ENCODE measurements around the gene RPGRIP1L. TPM values are rescaled to one million over a fixed set of nuclear protein-coding genes. Genes with fewer than 3 reads are reported as not detected.

RPGRIP1L gene
- 1.7 TPM for total RNA-seq
- long read RNA-seq, full-length matches to known transcripts: 2 of 4 reads
- long read RNA-seq, partial matches to known transcripts: 0 of 4 reads
- long read RNA-seq, other reads (novel, unspliced or antisense): 2 of 4 reads

DNA sequence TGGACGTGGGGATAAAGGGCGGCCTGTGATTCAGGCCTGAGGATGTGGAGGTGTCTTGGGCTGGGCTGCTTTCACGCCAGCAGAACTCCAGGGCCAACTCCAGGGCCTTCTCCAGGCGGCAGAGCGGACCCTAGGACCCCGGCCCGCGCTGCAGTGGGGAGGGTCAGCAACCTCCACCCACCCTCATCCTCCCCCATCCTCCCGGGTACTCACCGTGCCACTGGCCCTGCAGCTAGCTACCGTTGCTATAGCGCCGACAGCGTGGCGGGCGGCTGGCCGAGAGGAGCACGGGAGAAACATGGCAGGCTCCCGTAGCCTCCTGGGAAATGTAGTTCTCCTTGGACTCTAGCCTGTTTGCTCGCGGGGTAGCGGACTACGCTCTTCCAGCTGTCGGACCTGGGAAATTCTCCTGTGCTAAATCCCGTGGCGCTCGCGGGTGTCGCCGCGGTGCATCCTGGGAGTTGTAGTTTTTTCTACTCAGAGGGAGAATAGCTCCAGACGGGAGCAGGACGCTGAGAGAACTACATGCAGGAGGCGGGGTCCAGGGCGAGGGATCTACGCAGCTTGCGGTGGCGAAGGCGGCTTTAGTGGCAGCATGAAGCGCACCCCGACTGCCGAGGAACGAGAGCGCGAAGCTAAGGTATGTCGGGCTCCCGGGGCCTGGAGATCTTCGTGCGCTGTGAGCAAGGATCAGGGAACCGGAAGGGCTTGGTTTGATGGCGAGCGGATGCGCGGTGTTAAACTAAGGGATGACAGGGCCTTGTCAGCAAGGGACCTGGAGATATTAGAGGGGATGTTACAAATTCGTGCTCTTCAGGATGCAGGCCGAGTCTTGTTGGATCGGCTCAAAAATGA, at the start of gene RPGRIP1L, which contains the start of gene FTO:
TSS of gene RPGRIP1L (minus strand) at position 270 of the 855 bp plus-strand sequence. CDS start 3,136 bp downstream, outside the sequence.
TSS of gene FTO (plus strand) at position 567 of the 855 bp plus-strand sequence.
- H3K36me3 ChIP-seq: no peaks in the 10 kb centered on the region
- H3K9me3 ChIP-seq (replicated peaks): no peaks in the 10 kb centered on the region
- H3K27me3 ChIP-seq (ENCODE audit: low read depth): no peaks in the 10 kb centered on the region
- DNase-seq: peak; percentile 98
- intact Hi-C loops (cut with micrococcal nuclease): no loop called here
- H3K4me1 ChIP-seq: peaks cover 27% of the 10 kb centered on the region
- TF ChIP-seq, protein P1, sequence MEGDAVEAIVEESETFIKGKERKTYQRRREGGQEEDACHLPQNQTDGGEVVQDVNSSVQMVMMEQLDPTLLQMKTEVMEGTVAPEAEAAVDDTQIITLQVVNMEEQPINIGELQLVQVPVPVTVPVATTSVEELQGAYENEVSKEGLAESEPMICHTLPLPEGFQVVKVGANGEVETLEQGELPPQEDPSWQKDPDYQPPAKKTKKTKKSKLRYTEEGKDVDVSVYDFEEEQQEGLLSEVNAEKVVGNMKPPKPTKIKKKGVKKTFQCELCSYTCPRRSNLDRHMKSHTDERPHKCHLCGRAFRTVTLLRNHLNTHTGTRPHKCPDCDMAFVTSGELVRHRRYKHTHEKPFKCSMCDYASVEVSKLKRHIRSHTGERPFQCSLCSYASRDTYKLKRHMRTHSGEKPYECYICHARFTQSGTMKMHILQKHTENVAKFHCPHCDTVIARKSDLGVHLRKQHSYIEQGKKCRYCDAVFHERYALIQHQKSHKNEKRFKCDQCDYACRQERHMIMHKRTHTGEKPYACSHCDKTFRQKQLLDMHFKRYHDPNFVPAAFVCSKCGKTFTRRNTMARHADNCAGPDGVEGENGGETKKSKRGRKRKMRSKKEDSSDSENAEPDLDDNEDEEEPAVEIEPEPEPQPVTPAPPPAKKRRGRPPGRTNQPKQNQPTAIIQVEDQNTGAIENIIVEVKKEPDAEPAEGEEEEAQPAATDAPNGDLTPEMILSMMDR (IDR thresholded peaks at IDR 0.05; ENCODE audit: borderline replicate concordance): peak; percentile 34
- H3K4me3 ChIP-seq: peak within 1 kb of the TSS; percentile 86
- peak within 1 kb of the TSS; percentile 74 for H3K27ac ChIP-seq (replicated peaks)

DNA sequence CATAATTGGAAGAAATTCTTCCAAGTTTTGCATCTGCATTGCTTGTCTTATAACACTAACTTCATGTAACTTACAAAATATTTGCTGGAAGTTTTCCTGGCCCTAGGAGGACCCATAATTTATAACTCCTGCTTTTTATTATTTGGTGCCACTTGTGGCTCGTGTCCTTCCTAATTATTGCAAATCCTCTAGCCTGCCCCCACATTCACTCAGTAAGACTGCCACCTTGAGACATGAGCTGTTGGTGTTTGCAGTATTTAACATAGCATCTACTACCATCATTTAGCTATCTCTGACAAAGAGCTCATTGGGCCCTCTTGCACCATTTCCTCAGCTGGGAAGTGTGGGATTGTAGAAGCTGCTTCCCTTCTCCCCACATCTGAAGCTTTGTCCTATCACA, 49.8 kb upstream of the RPGRIP1L start:
- Histone ChIP-seq H3K36me3 (no peaks in the 10 kb centered on the region), H3K9me3 (replicated peaks) (peaks cover under 1% of the 10 kb centered on the region), H3K4me3 (no peak overlapping the region), H3K4me1 (peaks cover 39% of the 10 kb centered on the region), H3K27me3 (ENCODE audit: low read depth) (no peaks in the 10 kb centered on the region), H3K27ac (replicated peaks) (no peak overlapping the region)
- TF ChIP-seq, protein P1 (IDR thresholded peaks at IDR 0.05; ENCODE audit: borderline replicate concordance): no peak
- no peak for DNase-seq
- intact Hi-C loops (cut with micrococcal nuclease): no loop called here

DNA sequence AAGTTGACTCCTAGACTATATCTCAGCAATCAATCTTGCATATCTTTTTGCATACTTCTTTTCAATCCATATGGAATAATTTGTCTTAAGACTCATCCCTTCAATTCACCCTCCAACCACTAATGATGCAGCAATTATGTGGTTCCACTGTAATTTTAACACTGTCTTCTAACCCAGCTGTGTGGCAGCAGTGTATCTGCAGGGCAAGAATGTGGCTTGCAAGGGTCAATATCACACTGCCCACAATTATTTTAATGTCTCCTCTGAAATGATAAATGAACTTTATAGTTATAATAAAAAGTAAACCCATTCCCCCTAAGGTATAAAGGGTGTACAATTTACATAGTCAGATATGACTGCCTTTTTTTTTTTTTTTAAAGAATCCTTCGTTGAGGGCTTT, 48.9 kb upstream of the RPGRIP1L start:
- Histone ChIP-seq H3K4me3 (no peak overlapping the region), H3K4me1 (peaks cover 32% of the 10 kb centered on the region), H3K9me3 (replicated peaks) (peaks cover 10% of the 10 kb centered on the region), H3K27ac (replicated peaks) (no peak overlapping the region), H3K36me3 (no peaks in the 10 kb centered on the region), H3K27me3 (ENCODE audit: low read depth) (no peaks in the 10 kb centered on the region)
- no peak for DNase-seq
- TF ChIP-seq, protein P1 (IDR thresholded peaks at IDR 0.05; ENCODE audit: borderline replicate concordance): no peak
- intact Hi-C loops (cut with micrococcal nuclease): no loop called here

DNA sequence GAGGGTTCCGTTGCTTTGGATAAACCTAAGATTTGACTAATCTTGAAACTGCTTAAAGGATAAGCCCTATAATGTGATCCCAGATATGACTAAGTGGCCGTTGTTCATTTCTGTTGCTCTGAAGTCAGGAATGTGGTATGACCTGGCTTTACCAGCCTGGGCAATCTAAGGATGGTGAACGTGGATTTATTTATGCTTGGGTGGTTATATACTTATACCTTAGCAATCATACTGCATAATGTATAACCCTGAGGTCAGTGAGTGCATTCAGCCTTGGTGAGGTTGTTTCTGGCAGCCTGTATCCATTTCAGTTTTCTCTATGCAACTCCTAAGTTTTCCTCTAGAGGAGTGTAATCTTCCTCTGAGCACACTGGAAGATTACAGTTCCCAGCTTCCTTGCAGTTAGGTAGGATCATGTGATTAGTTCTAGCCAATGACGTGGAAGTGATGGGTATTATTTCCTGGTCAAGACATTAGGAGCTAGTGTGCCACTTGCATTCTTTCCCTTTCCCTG, 42.2 kb upstream of the RPGRIP1L start:
- H3K36me3 ChIP-seq: no peaks in the 10 kb centered on the region
- TF ChIP-seq, protein P1 (IDR thresholded peaks at IDR 0.05; ENCODE audit: borderline replicate concordance): no peak
- H3K27me3 ChIP-seq (ENCODE audit: low read depth): no peaks in the 10 kb centered on the region
- H3K4me1 ChIP-seq: peaks cover 25% of the 10 kb centered on the region
- H3K27ac ChIP-seq (replicated peaks): no peak overlapping the region
- H3K4me3 ChIP-seq: no peak overlapping the region
- intact Hi-C loops (cut with micrococcal nuclease): no loop called here
- peaks cover 16% of the 10 kb centered on the region for H3K9me3 ChIP-seq (replicated peaks)
- DNase-seq: no peak

DNA sequence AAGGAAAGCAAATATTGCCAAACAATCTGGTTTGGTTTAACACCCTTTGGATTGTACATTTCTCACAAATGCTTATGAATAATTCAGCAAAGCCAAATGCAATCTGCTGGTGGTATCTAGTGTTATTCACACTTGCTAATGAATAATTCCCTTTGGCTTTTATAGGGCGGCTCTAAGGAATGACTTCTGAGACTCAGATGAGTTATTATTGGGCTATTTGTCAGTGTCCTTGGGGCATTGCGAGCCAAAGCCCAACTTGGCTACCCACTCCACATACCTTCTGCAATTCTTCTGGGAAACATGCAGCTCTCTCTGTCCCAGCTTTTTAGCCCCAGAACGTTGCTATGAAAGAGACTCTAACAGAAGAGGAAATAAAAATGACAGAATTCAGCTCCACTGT, 41.4 kb upstream of the RPGRIP1L start:
- intact Hi-C loops (cut with micrococcal nuclease): no loop called here
- Histone ChIP-seq H3K27ac (replicated peaks) (no peak overlapping the region), H3K27me3 (ENCODE audit: low read depth) (no peaks in the 10 kb centered on the region), H3K9me3 (replicated peaks) (peaks cover 16% of the 10 kb centered on the region), H3K36me3 (no peaks in the 10 kb centered on the region), H3K4me1 (peaks cover 30% of the 10 kb centered on the region), H3K4me3 (no peak overlapping the region)
- TF ChIP-seq, protein P1 (IDR thresholded peaks at IDR 0.05; ENCODE audit: borderline replicate concordance): no peak
- DNase-seq: no peak
